HL-60 (cell line): ENCODE results near the gene DLL1.

Experiments used
- POLR2AphosphoS5 ChIP-seq: IDR thresholded peaks from 2 replicates; pipeline ENCODE4 v1.6.1; 2012; ENCODE audit warnings: low read depth
- SPI1 ChIP-seq: IDR thresholded peaks from 2 replicates; pipeline ENCODE4 v1.6.1; 2012; ENCODE audit warnings: low read depth, mild to moderate bottlenecking, borderline replicate concordance
- TF ChIP-seq, protein P1 (sequence below): IDR thresholded peaks from one replicate; pipeline ENCODE4 v1.5.1; 2011; ENCODE audit warnings: low read length, control low read depth, inconsistent platforms; ENCODE audit not compliant: insufficient read depth
- TF ChIP-seq, protein P2 (sequence below): IDR thresholded peaks from 2 replicates; pipeline ENCODE4 v1.6.1; 2012; ENCODE audit warnings: low read depth; ENCODE audit not compliant: insufficient replicate concordance

DNA sequence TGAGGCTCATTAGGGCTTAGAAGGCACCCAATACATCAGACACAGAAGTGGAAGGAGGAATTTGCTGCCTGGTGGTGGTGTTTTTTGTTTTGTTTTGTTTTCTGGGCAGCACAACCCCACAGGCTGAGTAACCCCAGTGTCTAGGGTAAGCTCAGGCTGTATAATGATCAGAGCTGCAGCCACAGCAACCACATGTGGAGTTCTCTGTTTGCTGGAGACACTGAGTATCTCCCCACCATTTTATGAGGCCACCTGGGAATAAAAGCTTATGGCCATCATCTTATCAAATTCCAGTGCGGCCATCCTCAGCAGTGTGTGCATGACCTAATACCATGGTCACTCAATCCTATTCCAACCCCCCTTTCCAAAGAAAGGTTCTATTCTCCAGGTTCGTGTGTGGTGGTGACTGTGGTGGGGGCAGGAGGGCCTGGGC is 3.4 kb upstream of the DLL1 start:
- TF ChIP-seq, protein P1, sequence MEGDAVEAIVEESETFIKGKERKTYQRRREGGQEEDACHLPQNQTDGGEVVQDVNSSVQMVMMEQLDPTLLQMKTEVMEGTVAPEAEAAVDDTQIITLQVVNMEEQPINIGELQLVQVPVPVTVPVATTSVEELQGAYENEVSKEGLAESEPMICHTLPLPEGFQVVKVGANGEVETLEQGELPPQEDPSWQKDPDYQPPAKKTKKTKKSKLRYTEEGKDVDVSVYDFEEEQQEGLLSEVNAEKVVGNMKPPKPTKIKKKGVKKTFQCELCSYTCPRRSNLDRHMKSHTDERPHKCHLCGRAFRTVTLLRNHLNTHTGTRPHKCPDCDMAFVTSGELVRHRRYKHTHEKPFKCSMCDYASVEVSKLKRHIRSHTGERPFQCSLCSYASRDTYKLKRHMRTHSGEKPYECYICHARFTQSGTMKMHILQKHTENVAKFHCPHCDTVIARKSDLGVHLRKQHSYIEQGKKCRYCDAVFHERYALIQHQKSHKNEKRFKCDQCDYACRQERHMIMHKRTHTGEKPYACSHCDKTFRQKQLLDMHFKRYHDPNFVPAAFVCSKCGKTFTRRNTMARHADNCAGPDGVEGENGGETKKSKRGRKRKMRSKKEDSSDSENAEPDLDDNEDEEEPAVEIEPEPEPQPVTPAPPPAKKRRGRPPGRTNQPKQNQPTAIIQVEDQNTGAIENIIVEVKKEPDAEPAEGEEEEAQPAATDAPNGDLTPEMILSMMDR = no peak
- TF ChIP-seq POLR2AphosphoS5 (no peak), SPI1 (no peak)
- TF ChIP-seq, protein P2, sequence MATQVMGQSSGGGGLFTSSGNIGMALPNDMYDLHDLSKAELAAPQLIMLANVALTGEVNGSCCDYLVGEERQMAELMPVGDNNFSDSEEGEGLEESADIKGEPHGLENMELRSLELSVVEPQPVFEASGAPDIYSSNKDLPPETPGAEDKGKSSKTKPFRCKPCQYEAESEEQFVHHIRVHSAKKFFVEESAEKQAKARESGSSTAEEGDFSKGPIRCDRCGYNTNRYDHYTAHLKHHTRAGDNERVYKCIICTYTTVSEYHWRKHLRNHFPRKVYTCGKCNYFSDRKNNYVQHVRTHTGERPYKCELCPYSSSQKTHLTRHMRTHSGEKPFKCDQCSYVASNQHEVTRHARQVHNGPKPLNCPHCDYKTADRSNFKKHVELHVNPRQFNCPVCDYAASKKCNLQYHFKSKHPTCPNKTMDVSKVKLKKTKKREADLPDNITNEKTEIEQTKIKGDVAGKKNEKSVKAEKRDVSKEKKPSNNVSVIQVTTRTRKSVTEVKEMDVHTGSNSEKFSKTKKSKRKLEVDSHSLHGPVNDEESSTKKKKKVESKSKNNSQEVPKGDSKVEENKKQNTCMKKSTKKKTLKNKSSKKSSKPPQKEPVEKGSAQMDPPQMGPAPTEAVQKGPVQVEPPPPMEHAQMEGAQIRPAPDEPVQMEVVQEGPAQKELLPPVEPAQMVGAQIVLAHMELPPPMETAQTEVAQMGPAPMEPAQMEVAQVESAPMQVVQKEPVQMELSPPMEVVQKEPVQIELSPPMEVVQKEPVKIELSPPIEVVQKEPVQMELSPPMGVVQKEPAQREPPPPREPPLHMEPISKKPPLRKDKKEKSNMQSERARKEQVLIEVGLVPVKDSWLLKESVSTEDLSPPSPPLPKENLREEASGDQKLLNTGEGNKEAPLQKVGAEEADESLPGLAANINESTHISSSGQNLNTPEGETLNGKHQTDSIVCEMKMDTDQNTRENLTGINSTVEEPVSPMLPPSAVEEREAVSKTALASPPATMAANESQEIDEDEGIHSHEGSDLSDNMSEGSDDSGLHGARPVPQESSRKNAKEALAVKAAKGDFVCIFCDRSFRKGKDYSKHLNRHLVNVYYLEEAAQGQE = no peak
